DND-41 (cell line): Measurements from ENCODE around the gene PCGF3.

Experiments used
- CTCF ChIP-seq: IDR thresholded peaks from 2 replicates; pipeline ENCODE4 v1.5.1; 2012; ENCODE audit warnings: borderline replicate concordance, low read length, moderate library complexity, mild to moderate bottlenecking; ENCODE audit not compliant: poor library complexity, severe bottlenecking; ENCODE audit errors: extremely low read depth
- EZH2 ChIP-seq: IDR thresholded peaks from 3 replicates; pipeline ENCODE4 v1.6.1; 2012; ENCODE audit warnings: borderline replicate concordance, low read depth, mild to moderate bottlenecking, moderate library complexity, low read length, inconsistent platforms; ENCODE audit not compliant: severe bottlenecking

DNA sequence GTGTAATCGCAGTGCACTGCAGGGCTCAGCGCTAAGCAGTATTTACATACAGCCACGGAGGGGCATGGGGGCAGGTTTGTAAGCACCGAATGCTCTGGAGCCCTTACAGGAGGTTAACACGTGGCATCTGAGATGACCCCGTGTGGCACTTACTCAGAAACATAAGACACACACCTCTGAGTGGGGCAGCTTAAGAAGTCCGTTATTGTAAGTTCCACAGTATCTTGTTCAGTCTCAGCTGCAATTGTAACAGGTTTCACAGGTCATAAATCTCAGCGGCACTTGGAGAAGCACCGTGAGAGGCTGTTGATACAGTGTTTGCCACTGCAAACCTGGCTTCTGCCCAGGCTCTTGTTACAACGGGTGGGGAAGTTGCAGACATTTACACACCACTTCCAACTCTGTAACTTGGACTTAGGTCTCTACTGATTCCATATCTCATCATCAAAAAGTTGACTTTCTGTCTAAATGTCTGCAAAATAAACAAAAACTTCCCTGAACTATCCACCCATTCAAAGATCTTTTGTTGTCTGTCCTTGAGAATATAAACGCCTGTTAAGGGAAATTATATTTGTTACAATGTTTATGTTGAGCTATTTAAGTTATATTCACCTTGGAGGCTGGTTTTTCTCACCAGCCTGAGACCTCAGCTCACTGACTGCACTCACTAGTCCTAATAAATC, 110.0 kb downstream of the PCGF3 start:
- no peak for TF ChIP-seq EZH2
- TF ChIP-seq CTCF = no peak
